Astrocyte of the cerebellum (primary cell): ENCODE measurements around the gene MIX23.

Experiments used
- DNase-seq: peaks from one replicate; pipeline ENCODE4 v3.0.0-alpha.2; 2011; ENCODE audit warnings: low read depth
- H3K4me3 ChIP-seq: 2 replicates; pipeline ENCODE4 v1.5.1; 2011; ENCODE audit warnings: mild to moderate bottlenecking, low read depth, low read length, moderate library complexity
- in situ Hi-C: cut with HindIII; loops from 2 replicates; pipeline ENCODE4 v1.10.0; 2017; ENCODE audit warnings: low sequenced_read_pairs
- TF ChIP-seq, protein P1 (sequence below): IDR thresholded peaks from 2 replicates; pipeline ENCODE4 v1.5.1; 2012; ENCODE audit warnings: low read length, low read depth, moderate library complexity, mild to moderate bottlenecking; ENCODE audit errors: missing control alignments

Gene MIX23

DNA sequence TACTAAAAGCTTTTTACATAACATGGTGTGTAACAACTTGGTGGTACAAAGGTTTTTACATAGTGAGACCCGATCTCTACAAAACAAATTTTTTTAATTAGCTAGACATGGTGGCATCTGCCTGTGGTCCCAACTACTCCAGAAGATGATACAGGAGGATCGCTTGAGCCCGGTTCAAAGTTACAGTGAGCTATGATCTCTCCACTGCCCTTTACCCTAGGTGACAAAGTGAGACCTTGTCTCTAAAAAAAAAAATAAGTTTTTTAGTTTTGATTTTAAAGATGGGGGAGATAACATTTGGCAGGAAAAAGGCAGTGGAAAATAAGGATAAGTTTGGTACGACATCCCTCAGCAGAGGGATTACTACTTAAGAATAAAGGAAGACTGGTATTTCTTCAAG is 6.9 kb upstream of the MIX23 start:
- H3K4me3 ChIP-seq = no peak overlapping the region
- DNase-seq = no peak
- TF ChIP-seq, protein P1, sequence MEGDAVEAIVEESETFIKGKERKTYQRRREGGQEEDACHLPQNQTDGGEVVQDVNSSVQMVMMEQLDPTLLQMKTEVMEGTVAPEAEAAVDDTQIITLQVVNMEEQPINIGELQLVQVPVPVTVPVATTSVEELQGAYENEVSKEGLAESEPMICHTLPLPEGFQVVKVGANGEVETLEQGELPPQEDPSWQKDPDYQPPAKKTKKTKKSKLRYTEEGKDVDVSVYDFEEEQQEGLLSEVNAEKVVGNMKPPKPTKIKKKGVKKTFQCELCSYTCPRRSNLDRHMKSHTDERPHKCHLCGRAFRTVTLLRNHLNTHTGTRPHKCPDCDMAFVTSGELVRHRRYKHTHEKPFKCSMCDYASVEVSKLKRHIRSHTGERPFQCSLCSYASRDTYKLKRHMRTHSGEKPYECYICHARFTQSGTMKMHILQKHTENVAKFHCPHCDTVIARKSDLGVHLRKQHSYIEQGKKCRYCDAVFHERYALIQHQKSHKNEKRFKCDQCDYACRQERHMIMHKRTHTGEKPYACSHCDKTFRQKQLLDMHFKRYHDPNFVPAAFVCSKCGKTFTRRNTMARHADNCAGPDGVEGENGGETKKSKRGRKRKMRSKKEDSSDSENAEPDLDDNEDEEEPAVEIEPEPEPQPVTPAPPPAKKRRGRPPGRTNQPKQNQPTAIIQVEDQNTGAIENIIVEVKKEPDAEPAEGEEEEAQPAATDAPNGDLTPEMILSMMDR = no peak
- in situ Hi-C loops = no loop called here

DNA sequence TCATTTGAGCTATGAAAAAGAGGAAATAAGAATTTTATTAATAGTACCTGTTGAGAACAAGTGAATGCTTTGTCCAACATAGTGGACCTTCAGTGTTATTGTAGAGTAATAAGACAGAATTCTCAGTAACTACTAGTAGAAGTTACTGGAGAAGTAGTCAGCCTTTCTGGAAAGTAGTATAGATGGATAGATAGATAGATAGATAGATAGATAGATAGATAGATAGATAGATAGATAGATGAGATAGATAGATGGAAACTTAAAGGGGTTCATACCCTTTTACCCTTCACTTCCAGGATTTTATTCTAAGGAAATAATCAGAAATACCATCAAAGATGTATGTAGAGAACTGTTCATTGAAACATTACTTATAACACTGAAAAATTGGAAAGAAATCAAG is 6.2 kb upstream of the MIX23 start:
- TF ChIP-seq, protein P1 = no peak
- in situ Hi-C loops = no loop called here
- H3K4me3 ChIP-seq = no peak overlapping the region
- no peak for DNase-seq

- in situ Hi-C loops = no loop called here
- H3K4me3 ChIP-seq = no peak overlapping the region
- TF ChIP-seq, protein P1 = no peak
- no peak for DNase-seq
Measured at GRCh38 chr3:122387709-122388108, 4.7 kb upstream of the MIX23 start.

DNA sequence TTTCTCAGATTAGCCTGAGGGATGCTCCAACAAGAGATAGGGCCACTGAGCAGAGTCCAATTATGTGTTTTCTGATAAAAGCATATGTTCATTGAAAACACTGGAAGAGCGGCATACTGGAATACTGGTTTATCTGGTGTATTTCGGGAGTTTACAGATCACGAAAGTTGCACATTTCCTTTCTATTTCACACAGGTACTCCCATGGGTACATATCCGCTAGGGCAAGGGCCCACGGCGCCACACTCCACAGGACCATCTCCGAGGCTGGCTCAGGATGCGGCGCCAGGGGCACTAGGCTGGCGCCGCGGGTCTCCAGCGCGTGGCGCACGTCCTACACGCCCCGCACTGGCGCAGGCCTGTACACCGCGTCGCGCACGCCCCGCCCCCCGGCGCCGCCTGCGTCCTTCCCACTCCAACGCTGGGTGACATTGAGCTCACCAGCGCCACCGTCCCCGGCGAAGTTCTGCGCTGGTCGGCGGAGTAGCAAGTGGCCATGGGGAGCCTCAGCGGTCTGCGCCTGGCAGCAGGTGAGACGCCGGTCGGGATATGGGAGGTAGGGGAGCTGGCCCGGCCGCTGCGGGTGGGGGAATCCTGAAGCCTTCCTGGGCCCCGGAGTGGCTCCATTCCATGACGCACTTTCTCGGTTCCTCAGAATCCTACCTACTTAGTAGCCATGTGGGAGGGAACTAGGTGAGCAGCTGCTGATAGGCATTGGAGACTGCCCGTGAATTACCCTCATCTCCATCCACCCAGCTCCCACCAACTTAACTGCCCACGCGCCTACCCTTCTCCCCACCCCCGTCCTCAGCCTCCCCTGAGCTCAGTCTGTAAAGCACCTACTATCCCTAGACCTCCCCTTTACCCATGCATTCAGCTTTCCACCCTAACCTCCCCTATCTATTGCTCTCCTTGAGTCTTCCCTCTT is 1.0 kb upstream of the MIX23 start, which contains the start of gene FAM162A:
Gene FAM162A, plus strand, starts transcription at position 412 of the 927 bp plus-strand sequence. Its CDS starts 84 bp downstream, at position 496.
- H3K4me3 ChIP-seq = peak within 1 kb of the TSS; percentile 96
- peak; percentile 36 for DNase-seq
- TF ChIP-seq, protein P1 = peak; percentile 49
- in situ Hi-C loops = no loop called here

GRCh38 chr3:122377975-122378374 is 5.1 kb downstream of the MIX23 start:
- in situ Hi-C loops = no loop called here
- no peak overlapping the region for H3K4me3 ChIP-seq
- DNase-seq = no peak
- TF ChIP-seq, protein P1 = no peak

DNA sequence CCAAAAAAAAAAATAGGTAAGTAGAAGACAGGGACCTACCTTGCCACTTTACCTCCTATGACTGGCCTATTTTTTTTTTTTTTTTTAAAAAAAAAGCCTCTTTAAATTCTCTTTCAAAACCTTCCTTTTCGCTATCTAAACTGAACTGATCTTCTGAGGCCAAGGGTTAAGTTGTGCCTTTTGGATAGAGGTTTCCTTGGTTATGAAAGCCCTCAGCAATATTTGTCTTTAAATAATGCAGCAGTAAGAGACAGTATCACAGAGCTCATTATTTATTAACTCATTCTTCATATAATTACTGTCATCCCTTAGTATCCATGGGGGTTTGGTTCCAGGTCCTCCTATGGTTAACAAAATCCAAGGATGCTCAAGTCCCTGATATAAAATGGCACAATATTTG is 9.0 kb downstream of the MIX23 start:
- in situ Hi-C loops = no loop called here
- TF ChIP-seq, protein P1 = no peak
- no peak overlapping the region for H3K4me3 ChIP-seq
- no peak for DNase-seq
